HG02943 (cell line): ENCODE measurements around the gene MMP24.

Experiments used
- ATAC-seq: cut with Tn5 transposase; IDR thresholded peaks from one replicate; pipeline ENCODE4 v1.9.1; 2021; ENCODE audit warnings: mild to moderate bottlenecking, low read depth, moderate library complexity; ENCODE audit not compliant: unreplicated experiment

MMP24 gene

DNA sequence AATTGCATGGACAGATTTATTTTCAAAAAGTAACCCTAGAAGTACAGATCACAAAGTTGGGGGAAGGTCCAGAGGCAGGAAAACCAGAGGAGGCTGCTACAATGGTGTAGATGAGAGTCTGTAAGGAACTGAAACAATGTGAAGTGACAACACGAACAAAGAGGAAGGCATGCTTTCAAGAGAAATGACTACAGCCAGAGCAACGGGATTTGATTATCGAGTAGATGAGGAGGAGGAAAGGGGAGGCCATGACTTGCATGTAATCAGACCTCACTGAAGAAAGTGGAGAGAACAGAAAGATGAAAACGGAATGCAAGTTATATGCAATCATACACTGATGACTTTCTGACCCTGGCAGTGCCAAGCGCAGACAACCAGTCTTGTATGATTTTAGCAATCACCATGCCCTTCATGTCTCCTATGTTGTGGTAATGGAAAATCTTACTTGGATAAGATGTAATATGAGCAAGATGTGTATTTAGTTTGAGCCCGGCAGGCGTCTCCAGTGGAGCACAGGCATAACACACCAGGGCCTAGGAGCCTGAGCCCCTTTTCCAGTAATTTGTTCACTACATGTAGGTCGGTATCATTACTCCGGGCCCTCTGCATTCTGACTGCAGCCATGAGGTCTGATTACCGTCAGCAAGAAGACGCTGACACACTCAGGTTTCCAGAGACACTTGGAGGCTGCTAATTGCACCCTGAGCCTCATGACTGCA lies 99.7 kb downstream of the MMP24 start:
- ATAC-seq, result no peak
